CD14-positive monocyte (primary cell): ENCODE data around the gene MYO16. TPM values are rescaled to one million over a fixed set of nuclear protein-coding genes. Genes with fewer than 3 reads are reported as not detected.

ENCODE experiments used
- DNase-seq, 3 donors: peaks; one replicate each; pipeline ENCODE4 v3.0.0-alpha.2; 2011 to 2022
- H2AFZ ChIP-seq: 2 replicates; pipeline ENCODE4 v1.6.0; 2012; ENCODE audit warnings: mild to moderate bottlenecking, low read depth, low read length, inconsistent platforms; ENCODE audit not compliant: insufficient read depth, poor library complexity, severe bottlenecking
- H3K27ac ChIP-seq, 2 donors: 1 replicate in 1 of 2; 2 replicates in 1 of 2; pipeline ENCODE4 v1.5.1; 2012 to 2013; ENCODE audit warnings: low read length in 2 of 2, control low read depth in 1 of 2, inconsistent platforms in 1 of 2, low read depth in 1 of 2, mild to moderate bottlenecking in 1 of 2
- H3K27me3 ChIP-seq, 2 donors: one replicate each; pipeline versions ENCODE4 v1.6.0 to v1.6.1; 2011 to 2013; ENCODE audit warnings: low read length in 2 of 2; ENCODE audit not compliant: control insufficient read depth in 2 of 2, insufficient read depth in 2 of 2
- H3K36me3 ChIP-seq, 2 donors: replicated peaks in 1 of 2; 1 replicate in 1 of 2; 2 replicates in 1 of 2; pipeline versions ENCODE4 v1.5.1 to v1.6.1; 2012 to 2013; ENCODE audit warnings: low read length in 2 of 2, control low read depth in 1 of 2, inconsistent platforms in 1 of 2, mild to moderate bottlenecking in 1 of 2; ENCODE audit not compliant: insufficient read depth in 2 of 2, control insufficient read depth in 1 of 2
- H3K4me1 ChIP-seq, 2 donors: 1 replicate in 1 of 2; 2 replicates in 1 of 2; pipeline versions ENCODE4 v1.5.1 to v1.6.1; 2012 to 2013; ENCODE audit warnings: low read length in 2 of 2, control low read depth in 1 of 2, inconsistent platforms in 1 of 2, mild to moderate bottlenecking in 1 of 2, moderate library complexity in 1 of 2; ENCODE audit not compliant: insufficient read depth in 2 of 2, control insufficient read depth in 1 of 2
- H3K4me2 ChIP-seq: replicated peaks from 2 replicates; pipeline ENCODE3; 2012; ENCODE audit warnings: low read length, moderate library complexity, mild to moderate bottlenecking; ENCODE audit not compliant: poor library complexity, severe bottlenecking; ENCODE audit errors: extremely low read depth
- H3K4me3 ChIP-seq, 3 experiments: fragments of 200-600 bp in 1 of 3; sonication (generic) in 1 of 3; replicated peaks in 1 of 3; 1 replicate in 2 of 3; 2 replicates in 1 of 3; pipeline ENCODE4 v1.5.1; 2011 to 2013; ENCODE audit warnings: low read length in 3 of 3, mild to moderate bottlenecking in 3 of 3, control low read depth in 2 of 3, low read depth in 2 of 3, inconsistent platforms in 1 of 3, moderate library complexity in 1 of 3
- H3K79me2 ChIP-seq: 2 replicates; pipeline ENCODE4 v1.6.0; 2012; ENCODE audit warnings: mild to moderate bottlenecking, control low read depth, inconsistent platforms, low read length, moderate library complexity; ENCODE audit not compliant: insufficient read depth
- H3K9ac ChIP-seq: 2 replicates; pipeline ENCODE4 v1.6.0; 2017; ENCODE audit warnings: low read length, mild to moderate bottlenecking; ENCODE audit not compliant: insufficient read depth, poor library complexity, severe bottlenecking
- H3K9me3 ChIP-seq, 2 donors: replicated peaks in 1 of 2; 1 replicate in 1 of 2; 2 replicates in 1 of 2; pipeline versions ENCODE4 v1.5.1 to v1.6.1; 2012 to 2013; ENCODE audit warnings: low read length in 2 of 2, control low read depth in 1 of 2; ENCODE audit not compliant: control insufficient read depth in 1 of 2, insufficient read depth in 1 of 2
- H4K20me1 ChIP-seq: 2 replicates; pipeline ENCODE4 v1.6.0; 2012; ENCODE audit warnings: mild to moderate bottlenecking, low read length, control low read depth, moderate library complexity; ENCODE audit not compliant: insufficient read depth
- H3K27ac Mint-ChIP-seq, 7 donors: one replicate each; pipeline ENCODE4 v1.8.0; 2020; ENCODE audit warnings: mild to moderate bottlenecking in 7 of 7, mixed read lengths in 7 of 7, moderate library complexity in 6 of 7, inconsistent platforms in 2 of 7
- H3K27me3 Mint-ChIP-seq, 3 donors: one replicate each; pipeline ENCODE4 v1.8.0; 2021 to 2022; ENCODE audit warnings: low read depth in 3 of 3, mild to moderate bottlenecking in 3 of 3, mixed read lengths in 3 of 3, moderate library complexity in 3 of 3, inconsistent platforms in 1 of 3
- H3K36me3 Mint-ChIP-seq, 2 donors: one replicate each; pipeline ENCODE4 v1.8.0; 2020; ENCODE audit warnings: mixed read lengths in 2 of 2, inconsistent platforms in 1 of 2, mild to moderate bottlenecking in 1 of 2
- H3K4me1 Mint-ChIP-seq: one replicate; pipeline ENCODE4 v1.8.0; 2020; ENCODE audit warnings: mild to moderate bottlenecking, mixed read lengths
- H3K4me3 Mint-ChIP-seq, 2 donors: one replicate each; pipeline ENCODE4 v1.8.0; 2020; ENCODE audit warnings: mild to moderate bottlenecking in 2 of 2, mixed read lengths in 2 of 2, moderate library complexity in 1 of 2
- H3K9me3 Mint-ChIP-seq, 7 donors: one replicate each; pipeline ENCODE4 v1.8.0; 2020 to 2022; ENCODE audit warnings: mixed read lengths in 7 of 7, mild to moderate bottlenecking in 6 of 7, moderate library complexity in 6 of 7, inconsistent platforms in 2 of 7
- CTCF ChIP-seq: fragments of 200-600 bp; IDR thresholded peaks from one replicate; pipeline ENCODE4 v1.8.0; 2022; ENCODE audit warnings: antibody characterized with exemption, mild to moderate bottlenecking
- WGBS: methylation state at CpG from one replicate; pipeline ENCODE4 v1.1.5; 2013; ENCODE audit warnings: missing lambda C conversion rate; ENCODE audit not compliant: insufficient coverage; 5-methylcytosine and 5-hydroxymethylcytosine counted together
- intact Hi-C, 2 donors: fragments of 100-400 bp; cut with micrococcal nuclease; formaldehyde crosslinking; loops; one replicate each; pipeline versions ENCODE4 v1.15.0 to v1.15.1; 2023
- polyA plus RNA-seq, 3 donors: library from polyadenylated mRNA; depleted of rRNA in 1 of 3; unstranded in 2 of 3; stranded (reverse) in 1 of 3; fragments of 300-500 nt in 2 of 3; fragments of >200 nt in 1 of 3; fragmentation: Illumina TruSeq in 2 of 3; gene quantifications; 1 replicate in 2 of 3; 2 replicates in 1 of 3; pipeline ENCODE4 v1.2.3, GENCODE V29; 2012 to 2021

The MYO16 gene
- polyA plus RNA-seq, 3 donors: not detected

DNA sequence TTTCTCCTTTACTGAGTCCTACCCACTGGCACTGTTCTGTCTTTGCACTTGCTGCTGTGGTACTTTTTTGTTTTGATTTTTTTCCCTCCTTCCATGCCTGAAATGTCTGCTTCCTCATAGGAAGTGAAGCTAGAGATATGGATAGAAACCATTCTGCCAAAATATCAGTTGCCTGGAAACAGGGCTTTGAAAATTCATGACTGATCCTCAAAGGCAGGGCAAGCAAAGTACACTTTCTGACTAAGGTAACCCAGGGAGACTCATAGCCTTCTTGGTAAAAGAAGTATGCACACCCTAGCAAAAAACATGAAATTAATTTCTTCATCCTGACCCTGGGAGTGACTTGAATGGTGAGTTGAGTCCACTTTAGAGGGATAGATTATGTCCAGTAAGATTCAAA, 329.8 kb downstream of the MYO16 start:
- Mint-ChIP-seq H3K9me3 (peaks cover 0 to 2% (median 0%) of the 10 kb centered on the region in 7 donors), H3K36me3 (no peaks in the 10 kb centered on the region)
- no peak for TF ChIP-seq CTCF

GRCh38 chr13:108960006-108960405, 330.6 kb downstream of the MYO16 start:
- no peaks in the 10 kb centered on the region for H3K27me3 ChIP-seq
- WGBS: 100% methylated on average over 1 of the region's 6 CpGs
- intact Hi-C loops: loop anchor here (5.0 to 10.0 kb wide), 5 partner anchors 835 to 1455 kb away; no protein-coding TSS in a partner anchor
- H3K4me3 ChIP-seq: no peak overlapping the region
- Mint-ChIP-seq H3K36me3 (no peaks in the 10 kb centered on the region), H3K4me3 (no peak overlapping the region), H3K27ac (no peak overlapping the region), H3K27me3 (peaks cover 2 to 4% (median 4%) of the 10 kb centered on the region in 3 donors), H3K9me3 (peaks cover 0 to 2% (median 0%) of the 10 kb centered on the region in 7 donors), H3K4me1 (peaks cover 4% of the 10 kb centered on the region)
- H3K4me1 ChIP-seq: no peaks in the 10 kb centered on the region
- H3K9me3 ChIP-seq: no peaks in the 10 kb centered on the region
- no peaks in the 10 kb centered on the region for H4K20me1 ChIP-seq
- no peak overlapping the region for H2AFZ ChIP-seq
- TF ChIP-seq CTCF: no peak
- H3K79me2 ChIP-seq: no peaks in the 10 kb centered on the region
- no peak overlapping the region for H3K27ac ChIP-seq
- no peaks in the 10 kb centered on the region for H3K36me3 ChIP-seq
- H3K4me2 ChIP-seq: no peak overlapping the region
- no peak overlapping the region for H3K9ac ChIP-seq
- no peak for DNase-seq

More for the DNA sequence above, 329.8 kb downstream of the MYO16 start:
- H3K27me3 ChIP-seq: no peaks in the 10 kb centered on the region
- H3K9me3 ChIP-seq: no peaks in the 10 kb centered on the region
- no peaks in the 10 kb centered on the region for H3K79me2 ChIP-seq
- no peaks in the 10 kb centered on the region for H3K4me1 ChIP-seq
- no peaks in the 10 kb centered on the region for H3K36me3 ChIP-seq
- no peak for DNase-seq
- no peak overlapping the region for H3K4me3 ChIP-seq
- Mint-ChIP-seq H3K4me1 (peaks cover 4% of the 10 kb centered on the region), H3K27me3 (peaks cover 2 to 10% (median 4%) of the 10 kb centered on the region in 3 donors), H3K4me3 (no peak overlapping the region), H3K27ac (no peak overlapping the region)
- no peak overlapping the region for H3K9ac ChIP-seq
- no peaks in the 10 kb centered on the region for H4K20me1 ChIP-seq
- H2AFZ ChIP-seq: no peak overlapping the region
- no peak overlapping the region for H3K4me2 ChIP-seq
- intact Hi-C loops: no loop called here
- no peak overlapping the region for H3K27ac ChIP-seq
